HCT116 (cell line): ENCODE measurements around the gene DGCR6L.
"Not testable (repeated sequence)": the region's sequence is repeated elsewhere in the genome, so short reads cannot be mapped to it uniquely, and the experiment has no call there.

Source experiments
- EZH2phosphoT487 ChIP-seq: fragments of 200-600 bp; IDR thresholded peaks from 2 replicates; pipeline ENCODE4 v1.6.1; 2018; ENCODE audit warnings: antibody characterized with exemption, borderline replicate concordance
- POLR2AphosphoS5 ChIP-seq: IDR thresholded peaks from 2 replicates; pipeline ENCODE4 v1.6.1; 2011; ENCODE audit warnings: mild to moderate bottlenecking, low read depth, low read length, moderate library complexity
- SIN3A ChIP-seq: IDR thresholded peaks from 2 replicates; pipeline ENCODE4 v1.6.1; 2012; ENCODE audit warnings: low read depth
- YY1 ChIP-seq: IDR thresholded peaks from 2 replicates; pipeline ENCODE4 v1.6.1; 2011; ENCODE audit warnings: low read length, low read depth, moderate library complexity, mild to moderate bottlenecking; ENCODE audit not compliant: insufficient replicate concordance; ENCODE audit errors: extremely low read depth
- TF ChIP-seq, protein P1 (sequence below): IDR thresholded peaks from 2 replicates; pipeline ENCODE4 v1.6.1; 2012; ENCODE audit warnings: low read depth
- TF ChIP-seq, protein P2 (sequence below): IDR thresholded peaks from 2 replicates; pipeline ENCODE4 v1.6.1; 2011; ENCODE audit warnings: mild to moderate bottlenecking, low read length, moderate library complexity; ENCODE audit not compliant: insufficient replicate concordance; ENCODE audit errors: extremely low read depth
- TF ChIP-seq, protein P3 (sequence below), 3 experiments: fragments of 200-600 bp in 1 of 3; sonication (generic) in 1 of 3; IDR thresholded peaks in 2 of 3; conservative IDR thresholded peaks in 1 of 3; 2 replicates each; pipeline ENCODE4 v1.5.1; 2012 to 2017; ENCODE audit warnings: low read depth in 2 of 3, low read length in 2 of 3, antibody characterized with exemption in 1 of 3, borderline replicate concordance in 1 of 3, control low read depth in 1 of 3, mild to moderate bottlenecking in 1 of 3, mixed read lengths in 1 of 3, mixed run types in 1 of 3, moderate library complexity in 1 of 3; ENCODE audit not compliant: insufficient read depth in 1 of 3

DNA sequence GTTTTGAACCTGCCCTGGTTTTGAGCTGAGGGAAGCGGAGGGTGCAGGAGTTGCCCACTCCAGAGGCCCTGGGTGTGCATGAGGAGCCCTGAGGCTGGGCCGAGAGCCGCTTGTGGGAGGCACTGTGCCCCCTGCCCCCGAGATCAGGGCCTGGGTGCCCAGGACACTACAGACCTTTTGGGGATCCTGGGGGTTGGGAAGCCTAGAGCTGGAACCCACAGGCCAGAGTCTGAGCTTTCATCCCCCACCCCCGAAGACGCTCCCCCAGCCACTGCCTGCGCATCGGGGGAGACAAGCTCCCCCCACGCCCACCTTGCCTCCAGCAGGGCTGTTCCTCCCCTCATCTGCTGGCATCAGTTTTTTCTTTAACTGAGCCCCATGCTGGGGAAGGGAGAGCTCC lies 38.4 kb downstream of the DGCR6L start:
- TF ChIP-seq, protein P1, sequence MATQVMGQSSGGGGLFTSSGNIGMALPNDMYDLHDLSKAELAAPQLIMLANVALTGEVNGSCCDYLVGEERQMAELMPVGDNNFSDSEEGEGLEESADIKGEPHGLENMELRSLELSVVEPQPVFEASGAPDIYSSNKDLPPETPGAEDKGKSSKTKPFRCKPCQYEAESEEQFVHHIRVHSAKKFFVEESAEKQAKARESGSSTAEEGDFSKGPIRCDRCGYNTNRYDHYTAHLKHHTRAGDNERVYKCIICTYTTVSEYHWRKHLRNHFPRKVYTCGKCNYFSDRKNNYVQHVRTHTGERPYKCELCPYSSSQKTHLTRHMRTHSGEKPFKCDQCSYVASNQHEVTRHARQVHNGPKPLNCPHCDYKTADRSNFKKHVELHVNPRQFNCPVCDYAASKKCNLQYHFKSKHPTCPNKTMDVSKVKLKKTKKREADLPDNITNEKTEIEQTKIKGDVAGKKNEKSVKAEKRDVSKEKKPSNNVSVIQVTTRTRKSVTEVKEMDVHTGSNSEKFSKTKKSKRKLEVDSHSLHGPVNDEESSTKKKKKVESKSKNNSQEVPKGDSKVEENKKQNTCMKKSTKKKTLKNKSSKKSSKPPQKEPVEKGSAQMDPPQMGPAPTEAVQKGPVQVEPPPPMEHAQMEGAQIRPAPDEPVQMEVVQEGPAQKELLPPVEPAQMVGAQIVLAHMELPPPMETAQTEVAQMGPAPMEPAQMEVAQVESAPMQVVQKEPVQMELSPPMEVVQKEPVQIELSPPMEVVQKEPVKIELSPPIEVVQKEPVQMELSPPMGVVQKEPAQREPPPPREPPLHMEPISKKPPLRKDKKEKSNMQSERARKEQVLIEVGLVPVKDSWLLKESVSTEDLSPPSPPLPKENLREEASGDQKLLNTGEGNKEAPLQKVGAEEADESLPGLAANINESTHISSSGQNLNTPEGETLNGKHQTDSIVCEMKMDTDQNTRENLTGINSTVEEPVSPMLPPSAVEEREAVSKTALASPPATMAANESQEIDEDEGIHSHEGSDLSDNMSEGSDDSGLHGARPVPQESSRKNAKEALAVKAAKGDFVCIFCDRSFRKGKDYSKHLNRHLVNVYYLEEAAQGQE = not testable (repeated sequence)
- TF ChIP-seq, protein P2, sequence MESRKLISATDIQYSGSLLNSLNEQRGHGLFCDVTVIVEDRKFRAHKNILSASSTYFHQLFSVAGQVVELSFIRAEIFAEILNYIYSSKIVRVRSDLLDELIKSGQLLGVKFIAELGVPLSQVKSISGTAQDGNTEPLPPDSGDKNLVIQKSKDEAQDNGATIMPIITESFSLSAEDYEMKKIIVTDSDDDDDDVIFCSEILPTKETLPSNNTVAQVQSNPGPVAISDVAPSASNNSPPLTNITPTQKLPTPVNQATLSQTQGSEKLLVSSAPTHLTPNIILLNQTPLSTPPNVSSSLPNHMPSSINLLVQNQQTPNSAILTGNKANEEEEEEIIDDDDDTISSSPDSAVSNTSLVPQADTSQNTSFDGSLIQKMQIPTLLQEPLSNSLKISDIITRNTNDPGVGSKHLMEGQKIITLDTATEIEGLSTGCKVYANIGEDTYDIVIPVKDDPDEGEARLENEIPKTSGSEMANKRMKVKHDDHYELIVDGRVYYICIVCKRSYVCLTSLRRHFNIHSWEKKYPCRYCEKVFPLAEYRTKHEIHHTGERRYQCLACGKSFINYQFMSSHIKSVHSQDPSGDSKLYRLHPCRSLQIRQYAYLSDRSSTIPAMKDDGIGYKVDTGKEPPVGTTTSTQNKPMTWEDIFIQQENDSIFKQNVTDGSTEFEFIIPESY = not testable (repeated sequence)
- TF ChIP-seq, protein P3, sequence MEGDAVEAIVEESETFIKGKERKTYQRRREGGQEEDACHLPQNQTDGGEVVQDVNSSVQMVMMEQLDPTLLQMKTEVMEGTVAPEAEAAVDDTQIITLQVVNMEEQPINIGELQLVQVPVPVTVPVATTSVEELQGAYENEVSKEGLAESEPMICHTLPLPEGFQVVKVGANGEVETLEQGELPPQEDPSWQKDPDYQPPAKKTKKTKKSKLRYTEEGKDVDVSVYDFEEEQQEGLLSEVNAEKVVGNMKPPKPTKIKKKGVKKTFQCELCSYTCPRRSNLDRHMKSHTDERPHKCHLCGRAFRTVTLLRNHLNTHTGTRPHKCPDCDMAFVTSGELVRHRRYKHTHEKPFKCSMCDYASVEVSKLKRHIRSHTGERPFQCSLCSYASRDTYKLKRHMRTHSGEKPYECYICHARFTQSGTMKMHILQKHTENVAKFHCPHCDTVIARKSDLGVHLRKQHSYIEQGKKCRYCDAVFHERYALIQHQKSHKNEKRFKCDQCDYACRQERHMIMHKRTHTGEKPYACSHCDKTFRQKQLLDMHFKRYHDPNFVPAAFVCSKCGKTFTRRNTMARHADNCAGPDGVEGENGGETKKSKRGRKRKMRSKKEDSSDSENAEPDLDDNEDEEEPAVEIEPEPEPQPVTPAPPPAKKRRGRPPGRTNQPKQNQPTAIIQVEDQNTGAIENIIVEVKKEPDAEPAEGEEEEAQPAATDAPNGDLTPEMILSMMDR (IDR thresholded peaks at IDR 0.05 in 2 of 3, conservative IDR thresholded peaks at IDR 0.05 in 1 of 3; ENCODE audit: borderline replicate concordance in 1 of 3, insufficient read depth in 1 of 3, low read depth in 2 of 3, low read length in 2 of 3) = not testable (repeated sequence)
- not testable (repeated sequence) for TF ChIP-seq SIN3A, YY1, EZH2phosphoT487, POLR2AphosphoS5
